T-cell (primary cell): Measurements from ENCODE around the gene PRMT5. TPM values are rescaled to one million over a fixed set of nuclear protein-coding genes. Genes with fewer than 3 reads are reported as not detected.
"Not testable (repeated sequence)": the region's sequence is repeated elsewhere in the genome, so short reads cannot be mapped to it uniquely, and the experiment has no call there.

ENCODE experiments used
- ATAC-seq, 4 experiments: fragments of 200-7000 bp in 3 of 4; fragments of 150-1000 bp in 1 of 4; cut with Tn5 transposase; replicated peaks in 1 of 4; 1 replicate in 3 of 4; 2 replicates in 1 of 4; pipeline ENCODE4 v1.10.0; 2021; ENCODE audit warnings: moderate library complexity in 3 of 4, mild to moderate bottlenecking in 2 of 4, moderate number of reproducible peaks in 1 of 4
- CTCF ChIA-PET, 2 donors: fragments of 300-600 bp; sonication (Branson Sonifier 250); formaldehyde crosslinking; loops; one replicate each; lab custom pipeline; 2022; ENCODE audit warnings: antibody characterized with exemption in 2 of 2; lab: Charles Lee
- POLR2A ChIA-PET, 2 donors: fragments of 300-600 bp; sonication (Branson Sonifier 250); formaldehyde crosslinking; loops; one replicate each; lab custom pipeline; 2022; ENCODE audit warnings: antibody characterized with exemption in 2 of 2; lab: Charles Lee
- DNase-seq, 35 experiments: peaks; one replicate each; pipeline versions ENCODE4 v3.0.0 to v3.0.0-alpha.2; 2013 to 2023
- H3K27ac ChIP-seq: one replicate; pipeline ENCODE4 v1.5.1; 2013; ENCODE audit warnings: low read length
- H3K27me3 ChIP-seq, 2 experiments: replicated peaks in 1 of 2; 1 replicate in 1 of 2; 2 replicates in 1 of 2; pipeline versions ENCODE4 v1.6.1 to v1.7.0; 2013; ENCODE audit warnings: low read length in 1 of 2, mixed read lengths in 1 of 2; ENCODE audit not compliant: control insufficient read depth in 2 of 2, insufficient read depth in 2 of 2; ENCODE audit errors: extremely low read depth in 1 of 2
- H3K36me3 ChIP-seq, 2 donors: 1 replicate in 1 of 2; 2 replicates in 1 of 2; pipeline versions ENCODE4 v1.6.1 to v1.7.0; 2013; ENCODE audit warnings: low read length in 1 of 2; ENCODE audit not compliant: control insufficient read depth in 2 of 2, insufficient read depth in 1 of 2; ENCODE audit errors: extremely low read depth in 1 of 2
- H3K4me1 ChIP-seq, 2 experiments: 1 replicate in 1 of 2; 2 replicates in 1 of 2; pipeline versions ENCODE4 v1.6.1 to v1.7.0; 2013; ENCODE audit warnings: low read length in 2 of 2, mixed read lengths in 1 of 2; ENCODE audit not compliant: insufficient read depth in 2 of 2, control insufficient read depth in 1 of 2; ENCODE audit errors: extremely low read depth in 1 of 2
- H3K4me3 ChIP-seq, 2 donors: 1 replicate in 1 of 2; 2 replicates in 1 of 2; pipeline versions ENCODE4 v1.5.1 to v1.7.0; 2013; ENCODE audit warnings: mild to moderate bottlenecking in 2 of 2, low read length in 1 of 2, moderate library complexity in 1 of 2; ENCODE audit not compliant: control insufficient read depth in 1 of 2; ENCODE audit errors: extremely low read depth in 1 of 2
- H3K9me3 ChIP-seq: 2 replicates; pipeline ENCODE4 v1.7.0; 2013
- H3K27ac Mint-ChIP-seq, 2 donors: one replicate each; pipeline ENCODE4 v1.8.0; 2020 to 2021; ENCODE audit warnings: mild to moderate bottlenecking in 2 of 2, mixed read lengths in 2 of 2
- H3K27me3 Mint-ChIP-seq, 2 donors: one replicate each; pipeline ENCODE4 v1.8.0; 2021 to 2022; ENCODE audit warnings: mixed read lengths in 2 of 2
- H3K36me3 Mint-ChIP-seq: one replicate; pipeline ENCODE4 v1.8.0; 2021; ENCODE audit warnings: mixed read lengths
- H3K4me1 Mint-ChIP-seq, 3 donors: one replicate each; pipeline ENCODE4 v1.8.0; 2020 to 2022; ENCODE audit warnings: mixed read lengths in 3 of 3, mild to moderate bottlenecking in 1 of 3
- H3K4me3 Mint-ChIP-seq, 3 donors: one replicate each; pipeline ENCODE4 v1.8.0; 2020 to 2022; ENCODE audit warnings: mild to moderate bottlenecking in 3 of 3, mixed read lengths in 3 of 3, moderate library complexity in 3 of 3
- H3K9me3 Mint-ChIP-seq, 3 donors: one replicate each; pipeline ENCODE4 v1.8.0; 2020 to 2022; ENCODE audit warnings: mixed read lengths in 3 of 3
- WGBS: methylation state at CpG from one replicate; pipeline ENCODE4 v1.1.5; 2013; ENCODE audit warnings: missing lambda C conversion rate; ENCODE audit not compliant: insufficient coverage; 5-methylcytosine and 5-hydroxymethylcytosine counted together
- total RNA-seq, 35 experiments: library from RNA in 6 of 35; stranded (reverse) in 6 of 35; fragments of 120-200 nt in 1 of 35; gene quantifications; one replicate each; pipeline versions ENCODE4 v1.2.1 to v1.2.4 and lab custom pipeline; 2013 to 2026

PRMT5 gene
- total RNA-seq, 5 donors from 2014 or later (not counting 1 experiment from before 2014, with no cell fraction given): 17.7 to 45.3 (median 37.5) TPM

DNA sequence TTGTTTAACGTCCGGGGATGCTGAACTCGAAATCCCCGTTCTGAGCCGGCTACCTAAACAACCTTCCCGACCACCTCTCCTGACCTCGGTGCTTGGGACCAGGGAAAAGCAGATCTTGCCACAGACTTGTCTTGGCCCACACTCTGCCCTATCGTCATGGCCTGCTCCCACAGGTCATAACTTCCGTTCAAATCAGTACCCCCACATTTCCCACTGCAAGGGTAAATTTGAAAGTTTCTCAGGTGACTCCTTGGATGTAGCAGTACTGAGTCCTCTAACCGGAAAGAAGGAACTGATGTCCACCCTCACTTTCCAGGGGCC lies 9.6 kb downstream of the PRMT5 start:
- H3K4me1 Mint-ChIP-seq: peaks cover 45 to 47% (median 46%) of the 10 kb centered on the region in 3 donors
- H3K4me1 ChIP-seq: peaks cover 6 to 28% of the 10 kb centered on the region in 2 experiments
- peak overlapping the region; percentile 96 for H3K27ac ChIP-seq
- peaks cover 8 to 36% of the 10 kb centered on the region in 2 donors for H3K36me3 ChIP-seq
- peaks cover 38% of the 10 kb centered on the region for H3K36me3 Mint-ChIP-seq
- POLR2A ChIA-PET: interaction anchor here (0.6 to 3.5 kb wide), 17 partner anchors 9 to 1123 kb away, joined by 3 to 48 read pairs (median 4); partner anchors contain the start of genes PRMT5 (in 2 of the 2), ACIN1 (in 1 of the 2), C14orf119 (in 1 of the 2) and DAD1 (in 1 of the 2)
- H3K4me3 ChIP-seq: peak overlapping the region in 1 of 2 donors; percentile 48
- no peaks in the 10 kb centered on the region for H3K27me3 ChIP-seq
- 2% methylated on average over 7 of the region's 10 CpGs for WGBS
- ATAC-seq: no peak
- H3K27me3 Mint-ChIP-seq: peaks cover 0 to 4% of the 10 kb centered on the region in 2 donors
- H3K9me3 Mint-ChIP-seq: no peaks in the 10 kb centered on the region
- peak overlapping the region; percentile 95 to 97 (median 96) for H3K4me3 Mint-ChIP-seq
- peak overlapping the region; percentile 100 for H3K27ac Mint-ChIP-seq
- no peak for DNase-seq
- no peaks in the 10 kb centered on the region for H3K9me3 ChIP-seq
- CTCF ChIA-PET: interaction anchor here (0.6 to 4.5 kb wide), 15 partner anchors 8 to 1312 kb away, joined by 3 to 50 read pairs (median 5); partner anchors contain the start of genes LRP10 (in 1 of the 2) and PRMT5 (in 1 of the 2)

DNA sequence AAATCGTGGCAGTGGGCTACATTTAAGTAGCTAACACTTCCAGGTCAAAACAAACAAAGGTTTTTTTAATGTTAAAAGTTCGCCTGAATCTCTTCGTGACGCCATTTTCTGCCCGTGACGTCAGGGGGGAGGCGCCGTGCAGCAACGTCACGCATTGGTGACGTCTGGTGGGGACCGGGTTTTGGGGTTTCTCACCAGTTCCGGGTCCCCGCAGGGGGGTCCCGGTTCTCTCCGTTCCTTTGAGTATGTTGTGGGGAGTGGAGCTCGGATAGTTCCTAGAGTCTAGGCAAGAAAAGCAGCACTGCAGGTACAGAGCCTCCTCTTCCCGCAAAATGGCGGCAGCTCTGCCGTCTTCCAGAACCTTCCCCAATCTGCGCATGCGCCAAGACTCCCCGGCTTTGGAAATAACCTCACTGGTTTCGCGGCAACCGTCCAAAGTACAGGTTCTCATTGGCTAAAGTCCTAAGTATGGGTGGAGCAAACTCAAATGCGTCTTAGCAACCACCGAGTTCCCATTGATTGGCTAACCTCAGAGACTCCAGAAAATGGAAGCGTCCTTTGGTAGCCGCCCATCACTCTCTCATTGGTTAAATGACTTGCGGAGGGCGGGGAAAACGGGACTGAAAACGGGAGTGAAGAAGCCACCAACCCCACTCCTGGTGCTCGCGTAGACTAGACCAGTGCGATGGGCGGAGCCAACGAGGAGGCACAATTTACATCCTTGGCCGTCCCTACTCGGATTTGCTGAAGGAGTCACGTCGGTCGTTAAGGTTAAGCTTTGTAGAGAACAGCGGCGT lies 10.2 kb downstream of the PRMT5 start, which contains the start of gene RBM23:
Gene RBM23 (minus strand): TSS at position 346 of the 797 bp plus-strand sequence.
- ChIA-PET POLR2A (interaction anchor here (0.6 to 3.5 kb wide), 19 partner anchors 9 to 402 kb away, joined by 3 to 48 read pairs (median 4); partner anchors contain the start of genes PRMT5 (in 2 of the 2), ACIN1 (in 1 of the 2), C14orf119 (in 1 of the 2) and DAD1 (in 1 of the 2)), CTCF (interaction anchor here (0.6 to 4.5 kb wide), 23 partner anchors 8 to 1312 kb away, joined by 3 to 50 read pairs (median 4); partner anchors contain the start of genes PRMT5 (in 2 of the 2), LRP10 (in 1 of the 2), MRPL52 (in 1 of the 2) and PPP1R3E (in 1 of the 2))
- H3K9me3 Mint-ChIP-seq: no peaks in the 10 kb centered on the region
- peaks cover 46 to 50% (median 48%) of the 10 kb centered on the region in 3 donors for H3K4me1 Mint-ChIP-seq
- peaks cover 8 to 35% of the 10 kb centered on the region in 2 donors for H3K36me3 ChIP-seq
- peak; percentile 89 to 95 (median 94) for ATAC-seq
- H3K27ac Mint-ChIP-seq: peak within 1 kb of the TSS; percentile 100
- peak within 1 kb of the TSS; percentile 95 to 97 (median 96) for H3K4me3 Mint-ChIP-seq
- H3K9me3 ChIP-seq: no peaks in the 10 kb centered on the region
- H3K27me3 ChIP-seq: no peaks in the 10 kb centered on the region
- under 1% methylated on average over 37 of the region's 46 CpGs for WGBS
- DNase-seq: peak; percentile 98 to 100 (median 100)
- H3K27ac ChIP-seq: peak within 1 kb of the TSS; percentile 99
- H3K36me3 Mint-ChIP-seq: peaks cover 33% of the 10 kb centered on the region
- peak within 1 kb of the TSS; percentile 96 to 99 for H3K4me3 ChIP-seq
- H3K27me3 Mint-ChIP-seq: peaks cover 0 to 4% of the 10 kb centered on the region in 2 donors
- peaks cover 6 to 28% of the 10 kb centered on the region in 2 experiments for H3K4me1 ChIP-seq

DNA sequence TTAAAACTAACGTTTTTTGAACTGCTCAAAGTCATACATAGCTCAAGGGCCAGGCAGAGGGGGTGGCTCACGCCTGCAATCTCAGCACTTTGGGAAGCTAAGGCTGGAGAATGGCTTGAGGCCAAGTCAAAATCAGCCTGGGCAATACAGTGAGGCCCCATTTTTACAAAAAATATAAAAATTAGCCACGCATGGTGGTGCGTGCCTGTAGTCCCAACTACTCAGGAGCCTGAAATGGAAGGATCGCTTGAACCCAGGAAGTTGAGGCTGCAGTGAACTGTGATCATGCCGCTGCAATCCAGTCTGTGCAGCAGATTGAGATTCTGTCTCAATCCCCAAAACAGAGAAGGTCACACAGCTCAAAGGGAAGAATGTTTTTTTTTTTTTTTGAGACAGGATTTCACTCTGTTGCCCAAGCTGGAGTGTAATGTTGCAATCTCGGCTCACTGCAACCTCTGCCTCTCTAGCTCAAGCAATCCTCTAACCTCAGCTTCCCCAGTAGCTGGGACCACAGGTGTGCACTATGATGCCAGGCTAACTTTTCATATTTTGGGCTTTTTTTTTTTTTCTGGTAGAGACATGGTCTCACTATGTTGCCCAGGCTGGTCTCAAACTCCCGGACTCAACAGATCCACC lies 13.2 kb downstream of the PRMT5 start:
- POLR2A ChIA-PET: interaction anchor here (0.6 to 1.4 kb wide), 5 partner anchors 30 to 945 kb away, joined by 3 to 4 read pairs (median 4); partner anchors contain the start of gene LRP10 (in 1 of the 2)
- ATAC-seq: no peak
- H3K27me3 ChIP-seq: no peaks in the 10 kb centered on the region
- 94% methylated on average over 3 of the region's 8 CpGs for WGBS
- Mint-ChIP-seq H3K36me3 (peaks cover 21% of the 10 kb centered on the region), H3K4me1 (peaks cover 60 to 67% (median 66%) of the 10 kb centered on the region in 3 donors), H3K4me3 (peak overlapping the region in 2 of 3 donors; percentile 17 to 96), H3K27me3 (peaks cover 0 to 4% of the 10 kb centered on the region in 2 donors), H3K9me3 (no peaks in the 10 kb centered on the region), H3K27ac (peak overlapping the region; percentile 34 to 52)
- peaks cover 5 to 24% of the 10 kb centered on the region in 2 donors for H3K36me3 ChIP-seq
- H3K27ac ChIP-seq: no peak overlapping the region
- H3K4me1 ChIP-seq: peaks cover 6 to 30% of the 10 kb centered on the region in 2 experiments
- CTCF ChIA-PET: interaction anchor here (0.5 to 2.2 kb wide), 8 partner anchors 14 to 1418 kb away, joined by 3 to 8 read pairs (median 3); partner anchors contain the start of genes DAD1 (in 1 of the 2) and PRMT5 (in 1 of the 2)
- no peak overlapping the region for H3K4me3 ChIP-seq
- no peak for DNase-seq
- H3K9me3 ChIP-seq: no peaks in the 10 kb centered on the region

GRCh38 chr14:22914836-22915235 lies 14.3 kb downstream of the PRMT5 start:
- H3K27ac Mint-ChIP-seq, H3K4me3 ChIP-seq, H3K9me3 Mint-ChIP-seq, H3K27me3 ChIP-seq, ATAC-seq, H3K4me3 Mint-ChIP-seq, H3K27ac ChIP-seq, H3K27me3 Mint-ChIP-seq, DNase-seq, H3K9me3 ChIP-seq: not testable (repeated sequence)
- Mint-ChIP-seq H3K4me1 (peaks cover 57 to 67% (median 64%) of the 10 kb centered on the region in 3 donors), H3K36me3 (peaks cover 20% of the 10 kb centered on the region)
- POLR2A ChIA-PET: interaction anchor here in 1 of 2 donors (0.6 kb wide), 1 partner anchor 107 kb away, joined by 3 read pairs; no protein-coding TSS in a partner anchor
- Histone ChIP-seq H3K36me3 (peaks cover 0 to 23% of the 10 kb centered on the region in 2 donors), H3K4me1 (peaks cover 6 to 32% of the 10 kb centered on the region in 2 experiments)
- CTCF ChIA-PET: interaction anchor here in 1 of 2 donors (0.6 to 2.2 kb wide), 4 partner anchors 15 to 143 kb away, joined by 3 to 5 read pairs (median 3); partner anchors contain the start of gene PRMT5
- no CpG with 5 or more reads among the region's 4 CpGs for WGBS

- no peak for ATAC-seq
- CTCF ChIA-PET: interaction anchor here (0.6 to 1.1 kb wide), 5 partner anchors 8 to 84 kb away, joined by 3 to 8 read pairs (median 4); partner anchors contain the start of gene RBM23 (in 1 of the 2)
Measured at GRCh38 chr14:22910916-22911315, 18.3 kb downstream of the PRMT5 start.

More at GRCh38 chr14:22910916-22911315, 18.3 kb downstream of the PRMT5 start:
- no peak overlapping the region for H3K27ac Mint-ChIP-seq
- peaks cover 8 to 57% of the 10 kb centered on the region in 2 donors for H3K36me3 ChIP-seq
- no peak overlapping the region for H3K4me3 Mint-ChIP-seq
- H3K4me3 ChIP-seq: no peak overlapping the region
- POLR2A ChIA-PET: interaction anchor here (0.6 kb wide), 2 partner anchors 145 kb away, joined by 3 read pairs; no protein-coding TSS in a partner anchor
- H3K36me3 Mint-ChIP-seq: peaks cover 30% of the 10 kb centered on the region
- 100% methylated on average over 1 of the region's 5 CpGs for WGBS
- H3K27me3 Mint-ChIP-seq: no peaks in the 10 kb centered on the region
- DNase-seq: no peak
- peaks cover 0 to 8% of the 10 kb centered on the region in 2 experiments for H3K4me1 ChIP-seq
- H3K4me1 Mint-ChIP-seq: peaks cover 31 to 39% (median 34%) of the 10 kb centered on the region in 3 donors
- no peaks in the 10 kb centered on the region for H3K9me3 ChIP-seq
- H3K9me3 Mint-ChIP-seq: no peaks in the 10 kb centered on the region
- no peaks in the 10 kb centered on the region for H3K27me3 ChIP-seq
- no peak overlapping the region for H3K27ac ChIP-seq
